Gastrocnemius medialis (tissue), 4 donors: ENCODE results near the gene CCDC110.

Experiments
- POLR2A ChIP-seq, 2 donors: fragments of 450-650 bp; IDR thresholded peaks; one replicate each; pipeline ENCODE4 v1.6.1; 2017; ENCODE audit warnings: antibody characterized with exemption in 2 of 2, mild to moderate bottlenecking in 2 of 2, moderate library complexity in 2 of 2
- TF ChIP-seq, protein P1 (sequence below), 5 experiments: fragments of 450-650 bp in 3 of 5; fragments of 200-600 bp in 2 of 5; sonication (generic) in 2 of 5; IDR thresholded peaks in 4 of 5; conservative IDR thresholded peaks in 1 of 5; 1 replicate in 4 of 5; 2 replicates in 1 of 5; pipeline ENCODE4 v1.5.1; 2016 to 2019; ENCODE audit warnings: antibody characterized with exemption in 5 of 5, mild to moderate bottlenecking in 3 of 5, moderate library complexity in 3 of 5

DNA sequence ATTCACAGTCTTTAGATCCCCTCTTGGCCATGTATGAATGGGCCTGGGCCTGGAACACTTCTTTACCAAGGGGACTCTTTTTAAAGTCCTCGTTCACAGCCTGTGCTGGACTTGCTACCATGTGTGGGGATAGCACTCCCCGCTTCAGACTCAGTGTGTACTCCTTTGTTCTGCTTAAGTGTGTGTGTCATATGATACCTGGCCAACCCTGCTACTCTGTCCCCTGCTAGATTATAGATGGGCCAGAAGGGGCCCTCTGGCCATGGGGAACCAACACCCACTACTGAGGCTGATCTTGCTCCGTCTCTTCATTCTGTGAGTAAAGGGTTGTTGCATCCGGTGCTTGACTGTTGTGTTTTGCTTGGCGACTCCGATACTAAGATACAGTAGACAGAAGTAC, 8.0 kb downstream of the CCDC110 start:
- TF ChIP-seq, protein P1, sequence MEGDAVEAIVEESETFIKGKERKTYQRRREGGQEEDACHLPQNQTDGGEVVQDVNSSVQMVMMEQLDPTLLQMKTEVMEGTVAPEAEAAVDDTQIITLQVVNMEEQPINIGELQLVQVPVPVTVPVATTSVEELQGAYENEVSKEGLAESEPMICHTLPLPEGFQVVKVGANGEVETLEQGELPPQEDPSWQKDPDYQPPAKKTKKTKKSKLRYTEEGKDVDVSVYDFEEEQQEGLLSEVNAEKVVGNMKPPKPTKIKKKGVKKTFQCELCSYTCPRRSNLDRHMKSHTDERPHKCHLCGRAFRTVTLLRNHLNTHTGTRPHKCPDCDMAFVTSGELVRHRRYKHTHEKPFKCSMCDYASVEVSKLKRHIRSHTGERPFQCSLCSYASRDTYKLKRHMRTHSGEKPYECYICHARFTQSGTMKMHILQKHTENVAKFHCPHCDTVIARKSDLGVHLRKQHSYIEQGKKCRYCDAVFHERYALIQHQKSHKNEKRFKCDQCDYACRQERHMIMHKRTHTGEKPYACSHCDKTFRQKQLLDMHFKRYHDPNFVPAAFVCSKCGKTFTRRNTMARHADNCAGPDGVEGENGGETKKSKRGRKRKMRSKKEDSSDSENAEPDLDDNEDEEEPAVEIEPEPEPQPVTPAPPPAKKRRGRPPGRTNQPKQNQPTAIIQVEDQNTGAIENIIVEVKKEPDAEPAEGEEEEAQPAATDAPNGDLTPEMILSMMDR (IDR thresholded peaks at IDR 0.05 in 4 of 5, conservative IDR thresholded peaks at IDR 0.05 in 1 of 5) = no peak
- TF ChIP-seq POLR2A (IDR thresholded peaks at IDR 0.05) = no peak
